Raji (cell line): ENCODE data around the gene SLC22A17.

Experiments
- POLR2A ChIP-seq: IDR thresholded peaks from 2 replicates; pipeline ENCODE4 v1.6.1; 2011; ENCODE audit warnings: low read depth, low read length, control low read depth; ENCODE audit not compliant: insufficient read depth

The SLC22A17 gene

GRCh38 chr14:23382731-23383440 is 30.2 kb upstream of the SLC22A17 start:
- no peak for TF ChIP-seq POLR2A

DNA sequence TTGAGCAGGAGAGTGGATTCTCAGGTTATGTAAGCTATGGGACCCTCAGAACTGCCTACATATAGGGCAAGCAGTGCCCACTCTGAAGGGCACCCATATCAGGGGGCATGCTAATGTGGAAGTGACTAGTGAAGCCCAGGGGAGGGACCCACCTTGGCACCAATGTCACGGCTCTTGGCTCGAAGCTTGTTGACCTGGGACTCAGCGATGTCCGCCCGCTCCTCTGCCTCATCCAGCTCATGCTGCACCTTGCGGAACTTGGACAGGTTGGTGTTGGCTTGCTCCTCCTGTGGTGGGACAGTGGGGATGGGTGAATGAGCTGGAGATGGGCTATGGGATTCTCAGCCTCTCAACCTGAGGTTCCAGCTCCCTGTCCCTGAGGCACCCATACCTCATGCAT is 29.6 kb upstream of the SLC22A17 start:
- no peak for TF ChIP-seq POLR2A

- TF ChIP-seq POLR2A: no peak
Observed at GRCh38 chr14:23381871-23382270, 29.2 kb upstream of the SLC22A17 start.

GRCh38 chr14:23380976-23381375 is 28.3 kb upstream of the SLC22A17 start:
- no peak for TF ChIP-seq POLR2A

DNA sequence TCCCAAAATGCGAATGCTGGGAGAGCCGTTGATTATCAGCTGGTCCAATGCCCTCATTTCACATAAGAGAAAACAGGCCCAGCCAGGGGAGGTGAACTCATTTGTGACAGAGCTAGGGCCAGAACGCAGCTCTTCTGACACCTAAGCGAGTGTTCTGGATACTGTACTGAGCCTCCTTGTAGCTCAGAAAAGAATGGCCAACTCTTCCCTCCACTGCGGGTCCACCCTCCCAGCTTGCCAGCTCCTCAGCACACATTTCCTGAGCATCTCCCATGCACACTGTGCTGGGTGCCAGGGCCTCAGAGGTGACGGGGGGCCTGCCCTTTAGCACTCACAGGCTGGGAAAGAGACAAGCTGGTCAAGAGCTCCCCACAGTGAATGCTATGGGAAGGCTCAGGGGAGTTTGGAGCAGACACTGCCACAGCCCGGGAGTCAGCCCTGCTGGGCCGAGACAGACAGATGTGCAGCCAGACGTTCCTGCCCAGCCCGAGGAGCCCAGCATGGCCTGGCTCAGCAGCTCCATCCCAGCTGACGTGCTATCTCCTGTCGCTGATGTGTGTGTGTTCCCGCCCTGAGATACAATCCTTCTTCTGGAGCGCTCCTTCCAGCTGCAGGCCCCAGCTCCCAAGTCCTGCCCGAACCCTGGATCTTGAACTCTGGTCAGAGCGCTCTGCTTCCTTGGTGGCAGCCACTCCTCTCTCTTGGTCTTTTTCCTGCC is 27.7 kb upstream of the SLC22A17 start:
- TF ChIP-seq POLR2A: no peak

DNA sequence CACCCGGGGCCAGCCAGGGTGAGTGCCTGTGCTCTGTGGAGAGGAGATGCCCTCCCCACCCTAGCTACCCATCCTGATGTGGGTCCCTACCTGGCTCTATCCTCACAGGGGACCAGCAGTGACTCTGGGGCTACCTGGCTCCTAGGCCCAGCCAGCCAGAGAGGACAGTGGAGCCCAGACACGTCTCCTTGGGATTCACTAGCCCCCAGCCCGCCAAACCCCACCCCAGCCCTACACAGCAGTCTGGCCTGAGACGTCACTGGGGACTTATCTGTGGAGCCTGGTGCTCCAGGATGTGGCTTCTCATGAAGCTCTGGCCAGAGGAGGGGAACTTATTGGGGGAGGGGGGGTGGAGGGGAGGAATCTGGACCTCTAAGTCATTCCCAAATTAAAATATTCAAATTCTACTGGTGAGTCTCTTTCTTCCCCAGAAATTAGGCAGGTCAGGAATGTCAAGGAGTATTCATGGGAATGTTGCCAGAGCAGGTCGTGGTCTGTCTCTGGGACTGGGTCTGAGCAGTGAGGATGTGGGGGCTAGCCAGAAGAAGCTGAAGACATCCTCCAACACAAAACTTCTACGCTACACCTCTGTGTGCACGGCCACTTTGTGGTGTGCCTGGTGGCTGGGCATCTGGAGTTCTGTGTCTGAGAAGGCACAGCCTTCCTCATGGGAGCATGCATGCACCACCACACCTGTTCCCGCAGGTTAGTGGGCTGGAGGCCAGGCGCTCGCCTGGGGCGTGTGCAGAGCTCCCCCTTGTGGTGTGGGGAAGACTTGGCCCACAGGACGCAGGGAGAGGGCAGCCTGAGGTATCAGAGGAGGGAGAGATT is 26.9 kb upstream of the SLC22A17 start:
- TF ChIP-seq POLR2A: no peak

- TF ChIP-seq POLR2A: no peak
Observed at GRCh38 chr14:23378612-23379220, 26.0 kb upstream of the SLC22A17 start.

DNA sequence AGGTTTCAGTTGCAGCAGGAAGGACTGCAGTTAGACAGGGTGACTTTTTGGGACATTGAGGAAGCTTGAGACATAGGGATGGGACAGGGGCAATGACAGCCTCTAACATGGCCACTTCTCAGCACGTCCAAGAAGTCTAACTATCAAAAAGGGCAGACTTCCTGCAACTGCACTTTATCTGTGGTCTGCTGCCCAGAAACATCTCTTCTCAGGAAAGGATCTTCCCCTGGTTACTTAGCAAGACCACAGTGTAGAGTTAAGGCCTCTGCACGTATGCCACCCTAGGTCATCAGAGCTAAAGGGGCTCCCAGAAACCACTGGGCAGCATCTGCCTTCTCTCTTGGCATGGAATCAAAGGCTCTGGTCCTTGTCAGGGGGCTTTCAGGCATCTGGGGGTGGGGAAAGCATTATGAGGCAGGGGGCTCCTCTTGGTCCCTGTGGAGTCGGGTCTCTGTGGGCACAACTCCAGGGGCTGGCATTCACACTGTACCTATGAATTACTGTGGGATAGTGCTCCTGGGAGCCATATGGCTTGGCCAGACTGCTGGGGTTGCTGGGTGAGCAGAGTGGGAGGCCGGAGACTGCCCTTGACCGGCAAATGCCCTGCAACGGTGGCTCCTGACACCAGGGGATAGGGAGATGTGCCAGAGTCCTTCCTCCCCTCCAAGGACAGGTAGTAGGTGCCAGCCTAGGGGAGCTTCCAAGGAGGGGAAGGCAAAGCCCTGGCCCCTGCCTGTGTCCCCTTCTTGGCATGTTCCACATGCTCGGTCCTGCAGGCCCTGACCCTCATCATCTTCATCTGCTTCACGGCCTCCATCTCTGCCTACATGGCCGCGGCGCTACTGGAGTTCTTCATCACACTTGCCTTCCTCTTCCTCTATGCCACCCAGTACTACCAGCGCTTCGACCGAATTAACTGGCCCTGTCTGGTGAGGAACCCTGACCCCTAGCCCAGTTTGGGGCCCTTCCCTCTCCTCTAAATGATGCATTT is 25.2 kb upstream of the SLC22A17 start:
- TF ChIP-seq POLR2A: no peak

DNA sequence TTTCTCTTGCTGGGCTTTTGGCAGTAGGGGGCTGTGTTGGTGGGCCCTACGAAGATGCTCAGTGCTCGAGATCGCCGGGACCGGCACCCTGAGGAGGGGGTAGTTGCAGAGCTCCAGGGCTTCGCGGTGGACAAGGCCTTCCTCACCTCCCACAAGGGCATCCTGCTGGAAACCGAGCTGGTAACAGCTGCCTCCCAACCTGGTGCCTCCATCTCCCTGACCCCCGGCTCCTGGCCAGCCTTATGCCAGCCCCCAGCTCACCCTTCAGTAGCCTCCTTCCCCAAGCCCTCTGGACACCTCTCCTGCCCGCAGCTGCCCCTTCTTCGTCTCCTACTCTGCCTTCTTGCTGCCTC is 24.5 kb upstream of the SLC22A17 start:
- TF ChIP-seq POLR2A: no peak

DNA sequence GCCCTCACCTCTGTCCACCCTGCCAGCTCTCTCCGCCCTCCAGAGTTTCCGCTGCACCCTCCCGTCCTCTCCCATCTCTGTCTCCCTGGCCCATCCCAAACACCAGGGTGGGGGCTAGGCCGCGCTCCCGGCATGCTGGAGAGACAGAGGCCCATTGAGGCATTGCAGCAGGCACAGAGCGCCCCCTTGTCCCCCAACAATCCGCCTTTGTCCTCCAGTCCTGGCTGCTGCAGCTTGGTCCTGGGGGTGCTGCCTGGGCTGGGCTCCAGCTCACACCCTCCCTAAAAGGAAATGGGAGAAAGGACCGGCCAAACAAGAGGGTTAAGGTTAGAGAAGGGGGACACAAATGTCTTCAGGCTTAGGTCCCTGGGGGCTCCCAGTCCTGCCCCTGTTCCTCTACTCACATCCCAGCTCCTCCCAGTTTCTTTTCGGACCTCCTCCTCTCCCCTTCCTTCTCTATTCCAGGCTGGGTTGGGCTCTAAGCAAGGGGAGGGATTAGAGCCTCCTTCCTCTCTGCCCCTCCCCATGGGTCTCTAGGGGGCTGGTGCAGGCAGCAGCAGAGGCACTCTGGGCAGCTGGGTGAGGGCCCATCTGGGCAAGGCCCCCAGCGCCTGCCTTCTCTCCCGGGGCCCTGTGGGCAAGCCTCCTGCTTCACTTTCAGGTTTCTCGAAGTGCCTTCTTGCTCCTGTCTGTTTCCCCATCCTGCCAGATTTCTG is 24.0 kb upstream of the SLC22A17 start, which contains the start of gene CMTM5:
TSS of gene CMTM5 (plus strand) at position 565 of the 716 bp plus-strand sequence. CDS start 206 bp downstream, outside the sequence.
- no peak for TF ChIP-seq POLR2A

DNA sequence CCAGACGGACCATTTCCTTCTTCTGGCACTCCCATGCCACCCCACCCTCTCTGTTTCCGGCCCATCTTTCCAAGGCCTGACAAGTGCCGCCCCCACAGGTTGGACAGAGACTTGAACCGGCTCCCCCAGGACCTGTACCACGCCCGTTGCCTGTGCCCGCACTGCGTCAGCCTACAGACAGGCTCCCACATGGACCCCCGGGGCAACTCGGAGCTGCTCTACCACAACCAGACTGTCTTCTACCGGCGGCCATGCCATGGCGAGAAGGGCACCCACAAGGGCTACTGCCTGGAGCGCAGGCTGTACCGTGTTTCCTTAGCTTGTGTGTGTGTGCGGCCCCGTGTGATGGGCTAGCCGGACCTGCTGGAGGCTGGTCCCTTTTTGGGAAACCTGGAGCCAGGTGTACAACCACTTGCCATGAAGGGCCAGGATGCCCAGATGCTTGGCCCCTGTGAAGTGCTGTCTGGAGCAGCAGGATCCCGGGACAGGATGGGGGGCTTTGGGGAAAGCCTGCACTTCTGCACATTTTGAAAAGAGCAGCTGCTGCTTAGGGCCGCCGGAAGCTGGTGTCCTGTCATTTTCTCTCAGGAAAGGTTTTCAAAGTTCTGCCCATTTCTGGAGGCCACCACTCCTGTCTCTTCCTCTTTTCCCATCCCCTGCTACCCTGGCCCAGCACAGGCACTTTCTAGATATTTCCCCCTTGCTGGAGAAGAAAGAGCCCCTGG is 23.0 kb upstream of the SLC22A17 start:
- TF ChIP-seq POLR2A: no peak

- TF ChIP-seq POLR2A: no peak
Observed at GRCh38 chr14:23373041-23373440, 20.4 kb upstream of the SLC22A17 start.

GRCh38 chr14:23372509-23372908 is 19.8 kb upstream of the SLC22A17 start, which contains the start of gene IL25:
IL25 (plus strand) TSS chr14:23372809.
- TF ChIP-seq POLR2A: no peak
